Glutamatergic neuron (in vitro differentiated cells): Measurements from ENCODE around the gene FAM174C. TPM values are rescaled to one million over a fixed set of nuclear protein-coding genes. Genes with fewer than 3 reads are reported as not detected.

Source experiments
- DNase-seq: peaks from one replicate; pipeline ENCODE4 v3.0.0; 2022
- H3K27ac Mint-ChIP-seq: one replicate; pipeline ENCODE4 v1.8.0; 2020; ENCODE audit warnings: mild to moderate bottlenecking, mixed read lengths, inconsistent platforms; ENCODE audit not compliant: unreplicated experiment
- H3K27me3 Mint-ChIP-seq: one replicate; pipeline ENCODE4 v1.8.0; 2020; ENCODE audit warnings: mild to moderate bottlenecking, moderate library complexity, mixed read lengths, inconsistent platforms; ENCODE audit not compliant: unreplicated experiment
- H3K36me3 Mint-ChIP-seq: one replicate; pipeline ENCODE4 v1.8.0; 2020; ENCODE audit warnings: mild to moderate bottlenecking, mixed read lengths, inconsistent platforms; ENCODE audit not compliant: unreplicated experiment
- H3K4me1 Mint-ChIP-seq: one replicate; pipeline ENCODE4 v1.8.0; 2020; ENCODE audit warnings: mild to moderate bottlenecking, low read depth, mixed read lengths, inconsistent platforms; ENCODE audit not compliant: unreplicated experiment
- H3K4me3 Mint-ChIP-seq: one replicate; pipeline ENCODE4 v1.8.0; 2020; ENCODE audit warnings: mild to moderate bottlenecking, mixed read lengths, inconsistent platforms; ENCODE audit not compliant: unreplicated experiment
- H3K9me3 Mint-ChIP-seq: one replicate; pipeline ENCODE4 v1.8.0; 2020; ENCODE audit warnings: mild to moderate bottlenecking, moderate library complexity, mixed read lengths, inconsistent platforms; ENCODE audit not compliant: unreplicated experiment
- CTCF ChIP-seq: fragments of 200-600 bp; sonication (generic); IDR thresholded peaks from one replicate; pipeline ENCODE4 v1.5.0; 2021; ENCODE audit not compliant: partially characterized antibody, unreplicated experiment
- total RNA-seq: library from RNA; stranded (reverse); fragmentation: NEBNext Ultra II Directional; extraction: Animal tissue kit (Norgen Biotek cat#: 25700); gene quantifications from one replicate; pipeline ENCODE4 v1.2.1, GENCODE V29; 2021; ENCODE audit not compliant: unreplicated experiment

The FAM174C gene
- total RNA-seq, 1 donor from 2014 or later, result 17.3 TPM

- DNase-seq, result peak; percentile 36
- Mint-ChIP-seq H3K27ac (no peak overlapping the region), H3K9me3 (peaks cover 2% of the 10 kb centered on the region), H3K27me3 (peaks cover 4% of the 10 kb centered on the region), H3K36me3 (no peaks in the 10 kb centered on the region), H3K4me3 (no peak overlapping the region), H3K4me1 (no peaks in the 10 kb centered on the region)
- no peak for TF ChIP-seq CTCF
Observed at GRCh38 chr19:1293782-1294604, 18.7 kb downstream of the FAM174C start.

GRCh38 chr19:1294688-1295087 is 19.4 kb downstream of the FAM174C start:
- no peak for TF ChIP-seq CTCF

GRCh38 chr19:1295169-1296012 is 20.1 kb downstream of the FAM174C start:
- H3K9me3 Mint-ChIP-seq, result peaks cover 2% of the 10 kb centered on the region

More at GRCh38 chr19:1294688-1295087, 19.4 kb downstream of the FAM174C start:
- peaks cover 4% of the 10 kb centered on the region for H3K27me3 Mint-ChIP-seq
- DNase-seq, result no peak
- no peaks in the 10 kb centered on the region for H3K36me3 Mint-ChIP-seq
- H3K4me3 Mint-ChIP-seq, result no peak overlapping the region
- H3K9me3 Mint-ChIP-seq, result peaks cover 2% of the 10 kb centered on the region
- H3K27ac Mint-ChIP-seq, result no peak overlapping the region
- no peaks in the 10 kb centered on the region for H3K4me1 Mint-ChIP-seq

GRCh38 chr19:1296078-1296477 is 20.7 kb downstream of the FAM174C start:
- Mint-ChIP-seq H3K4me1 (no peaks in the 10 kb centered on the region), H3K27ac (no peak overlapping the region), H3K36me3 (no peaks in the 10 kb centered on the region), H3K4me3 (no peak overlapping the region), H3K9me3 (peaks cover 2% of the 10 kb centered on the region), H3K27me3 (peaks cover 5% of the 10 kb centered on the region)
- no peak for DNase-seq
- no peak for TF ChIP-seq CTCF

More at GRCh38 chr19:1295169-1296012, 20.1 kb downstream of the FAM174C start:
- peak; percentile 54 for DNase-seq
- TF ChIP-seq CTCF, result no peak
- H3K27me3 Mint-ChIP-seq, result peaks cover 4% of the 10 kb centered on the region
- no peak overlapping the region for H3K4me3 Mint-ChIP-seq
- no peaks in the 10 kb centered on the region for H3K36me3 Mint-ChIP-seq
- no peak overlapping the region for H3K27ac Mint-ChIP-seq
- H3K4me1 Mint-ChIP-seq, result no peaks in the 10 kb centered on the region
